ENCODE measurements around the gene EIF1AD. TPM values are rescaled to one million over a fixed set of nuclear protein-coding genes. Genes with fewer than 3 reads are reported as not detected.

Gene EIF1AD
- total and polyA plus RNA-seq, 2 of the 8 experiments (the other 6 are each of a cell fraction or from before 2014, with no cell fraction given) = 32.6 to 39.9 TPM

- Histone ChIP-seq H2BK5ac (ENCODE audit: low read depth, low read length) (no peak overlapping the region), H2AFZ (ENCODE audit: low read length) (no peak overlapping the region), H3K56ac (replicated peaks; ENCODE audit: insufficient read length, low read depth, low read length) (no peak overlapping the region), H2AK5ac (ENCODE audit: low read depth, low read length) (no peak overlapping the region), H3K23me2 (ENCODE audit: low read depth, low read length) (peaks cover 2% of the 10 kb centered on the region; the same call in 1 of the 2 replicates), H3K79me2 (ENCODE audit: control insufficient read depth in 1 of 2, insufficient read depth in 2 of 2, low read length in 2 of 2) (no peaks in the 10 kb centered on the region), H3K4me1 (replicated peaks in 1 of 4; ENCODE audit: control insufficient read depth in 3 of 4, insufficient read depth in 4 of 4, low read length in 3 of 4) (peaks cover 0 to 11% (median 5%) of the 10 kb centered on the region in 4 experiments; a peak in 5 of 7 replicates), H3K9me3 (ENCODE audit: insufficient read depth in 2 of 2, low read depth in 1 of 2, low read length in 1 of 2) (no peaks in the 10 kb centered on the region), H3K4me3 (ENCODE audit: extremely low read depth in 1 of 4, insufficient read depth in 2 of 4, low read depth in 3 of 4, low read length in 4 of 4) (peak overlapping the region in 2 of 4 experiments; percentile 2 to 54; a peak in 2 of 8 replicates), H3K14ac (ENCODE audit: insufficient read length) (no peak overlapping the region), H3K18ac (ENCODE audit: extremely low read depth, low read length) (no peak overlapping the region; the same call in none of the 2 replicates), H3K36me3 (ENCODE audit: control insufficient read depth in 2 of 4, insufficient read depth in 4 of 4, low read length in 3 of 4) (no peaks in the 10 kb centered on the region), H3K27ac (ENCODE audit: low read depth, low read length) (no peak overlapping the region), H4K8ac (ENCODE audit: extremely low read depth, insufficient read depth, low read length) (no peak overlapping the region), H3K27me3 (replicated peaks in 1 of 4; ENCODE audit: control insufficient read depth in 3 of 4, extremely low read depth in 1 of 4, insufficient read depth in 3 of 4, low read length in 3 of 4) (peaks cover 6 to 26% (median 24%) of the 10 kb centered on the region in 4 experiments), H2BK12ac (ENCODE audit: low read depth, low read length) (peak overlapping the region; percentile 14; the same call in 1 of the 2 replicates), H3K79me1 (ENCODE audit: low read depth, low read length) (no peaks in the 10 kb centered on the region), H3K4ac (replicated peaks; ENCODE audit: insufficient read length, low read depth, low read length) (peak overlapping the region; percentile 67), H4K5ac (ENCODE audit: insufficient read length, low read depth, low read length) (no peak overlapping the region), H3K4me2 (ENCODE audit: insufficient read depth in 1 of 2, low read depth in 2 of 2, low read length in 2 of 2) (peak overlapping the region; percentile 49 to 66), H4K91ac (replicated peaks; ENCODE audit: insufficient read length, low read length) (no peak overlapping the region), H2BK20ac (ENCODE audit: low read length) (no peak overlapping the region), H4K20me1 (replicated peaks in 1 of 2; ENCODE audit: control insufficient read depth in 1 of 2, insufficient read depth in 2 of 2, low read length in 2 of 2) (no peaks in the 10 kb centered on the region), H2BK15ac (ENCODE audit: low read length) (0 out of 2 replicates have a peak overlapping the region, but pooled peaks have one; percentile 4), H3K9ac (replicated peaks in 1 of 4; ENCODE audit: extremely low read depth in 1 of 4, low read depth in 3 of 4, low read length in 3 of 4) (no peak overlapping the region; a peak in 1 of 7 replicates), H3K23ac (ENCODE audit: insufficient read length) (no peak overlapping the region), H2BK120ac (replicated peaks; ENCODE audit: low read depth, low read length) (no peak overlapping the region)
- FAIRE-seq = no peak
- POLR2A ChIA-PET (ENCODE audit: partially characterized antibody) = interaction anchor here (0.6 to 3.5 kb wide), 6 partner anchors 10 to 161 kb away, joined by 3 to 15 read pairs (median 4); partner anchors contain the start of genes BANF1, CCDC85B and EIF1AD
- CTCF ChIA-PET (ENCODE audit: partially characterized antibody) = interaction anchor here (0.9 to 6.4 kb wide), 8 partner anchors 10 to 143 kb away, joined by 3 to 35 read pairs (median 4); partner anchors contain the start of genes CATSPER1 and PACS1
- no peak for DNase-seq (ENCODE audit: low read depth in 1 of 2, low spot score in 2 of 2)
- 92% methylated on average over 11 of the region's 12 CpGs; no CpG with 5 or more reads in 1 of the 2 experiments for WGBS, 2 experiments (ENCODE audit: extremely low coverage in 1 of 2, insufficient coverage in 1 of 2, insufficient read length in 1 of 2, insufficient replicate concordance in 2 of 2, low coverage in 1 of 2, low lambda C conversion rate in 2 of 2, missing lambda C conversion rate in 1 of 2)
- TF ChIP-seq ATF3 (IDR thresholded peaks at IDR 0.05; ENCODE audit: insufficient read depth, low read depth, low read length) = no peak
- TF ChIP-seq KDM4A (IDR thresholded peaks at IDR 0.05; ENCODE audit: low read depth, low read length, severe bottlenecking) = no peak
- no peak for TF ChIP-seq ZNF274 (IDR thresholded peaks at IDR 0.05; ENCODE audit: borderline replicate concordance, extremely low read depth, low read length)
- no peak for TF ChIP-seq SP1 (IDR thresholded peaks at IDR 0.05; ENCODE audit: low read depth, low read length)
- TF ChIP-seq HDAC6 (IDR thresholded peaks at IDR 0.05; ENCODE audit: low read depth, low read length) = no peak
- TF ChIP-seq RFX5 (IDR thresholded peaks at IDR 0.05; ENCODE audit: borderline replicate concordance, low read depth, low read length) = no peak
- no peak for TF ChIP-seq CBX8 (IDR thresholded peaks at IDR 0.05; ENCODE audit: borderline replicate concordance, low read depth, low read length)
- TF ChIP-seq TCF12 (IDR thresholded peaks at IDR 0.05; ENCODE audit: low read depth, low read length) = no peak
- no peak for TF ChIP-seq EZH2 (IDR thresholded peaks at IDR 0.05; ENCODE audit: low read depth, low read length, severe bottlenecking)
- TF ChIP-seq E2F6 (IDR thresholded peaks at IDR 0.05) = no peak
- TF ChIP-seq SIX5 (IDR thresholded peaks at IDR 0.05; ENCODE audit: low read depth, low read length) = no peak
Measured at GRCh38 chr11:66012371-66012945, 10.5 kb upstream of the EIF1AD start.

Data from H1 (cell line).